HG02943 (cell line): ENCODE results near the gene SMIM30.
A peak's percentile ranks its signal among the peaks of the same experiment; 100 is the strongest.

ENCODE experiments used
- ATAC-seq: cut with Tn5 transposase; IDR thresholded peaks from one replicate; pipeline ENCODE4 v1.9.1; 2021; ENCODE audit warnings: mild to moderate bottlenecking, low read depth, moderate library complexity; ENCODE audit not compliant: unreplicated experiment

Gene SMIM30

GRCh38 chr7:113113912-113114311 is 4.4 kb downstream of the SMIM30 start:
- ATAC-seq: peak; percentile 54

GRCh38 chr7:113109718-113110117 is 8.6 kb downstream of the SMIM30 start:
- no peak for ATAC-seq

- ATAC-seq: no peak
These were observed 18.2 kb downstream of the SMIM30 start for GRCh38 chr7:113100121-113100603.

GRCh38 chr7:113099284-113099919 is 19.0 kb downstream of the SMIM30 start:
- ATAC-seq: no peak

GRCh38 chr7:113094517-113095249 is 23.7 kb downstream of the SMIM30 start:
- no peak for ATAC-seq

- no peak for ATAC-seq
These were observed 24.8 kb downstream of the SMIM30 start for GRCh38 chr7:113093561-113093960.

- ATAC-seq: no peak
These were observed 25.6 kb downstream of the SMIM30 start for GRCh38 chr7:113092762-113093161.

GRCh38 chr7:113087071-113087998 is 31.0 kb downstream of the SMIM30 start:
- no peak for ATAC-seq

- peak; percentile 69 for ATAC-seq
These were observed 31.9 kb downstream of the SMIM30 start, which contains the start of gene GPR85 for GRCh38 chr7:113086431-113086888. Gene GPR85 (minus strand): TSS chr7:113086827. CDS start chr7:113084721, 2,106 bp downstream.

- peak; percentile 14 for ATAC-seq
These were observed 32.5 kb downstream of the SMIM30 start for GRCh38 chr7:113085781-113086390.

- ATAC-seq: no peak
These were observed 33.7 kb downstream of the SMIM30 start for GRCh38 chr7:113084496-113085172.

GRCh38 chr7:113083816-113084495 is 34.4 kb downstream of the SMIM30 start:
- ATAC-seq: no peak

GRCh38 chr7:113083132-113083815 is 35.1 kb downstream of the SMIM30 start:
- no peak for ATAC-seq

GRCh38 chr7:113078331-113078730 is 40.0 kb downstream of the SMIM30 start:
- no peak for ATAC-seq

- no peak for ATAC-seq
These were observed 41.7 kb downstream of the SMIM30 start for GRCh38 chr7:113076703-113077102.

- no peak for ATAC-seq
These were observed 46.9 kb downstream of the SMIM30 start for GRCh38 chr7:113071465-113071864.
